Stimulated activated CD4-positive, alpha-beta T cell treated with anti-CD3 and anti-CD28 coated beads, TNF-alpha, amount 100 ng/mL, for 1 hour (primary cell): Measurements from ENCODE around the gene SPINK9.

Source experiments
- DNase-seq, 3 donors: peaks; one replicate each; pipeline ENCODE4 v3.0.0-alpha.2; 2020; ENCODE audit warnings: low read depth in 3 of 3, low spot score in 1 of 3

SPINK9 gene

DNA sequence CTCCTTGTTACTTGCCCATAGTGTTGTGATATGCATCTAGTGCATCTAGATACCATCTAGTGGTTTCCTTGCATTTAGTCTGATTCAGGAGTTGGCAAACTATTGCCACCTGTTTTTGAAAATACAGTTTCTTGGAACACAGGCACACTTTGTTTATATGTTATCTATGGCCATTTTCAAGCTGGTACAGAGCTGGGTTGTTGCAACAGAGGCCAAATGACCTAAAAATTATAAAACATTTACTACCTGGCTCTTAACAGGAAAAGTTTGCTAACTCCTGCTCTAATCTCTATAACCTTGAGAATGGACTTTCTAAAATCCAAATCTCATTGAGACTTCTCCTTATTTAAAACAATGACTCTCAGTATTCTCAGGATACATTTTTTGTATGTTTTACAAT is 29.0 kb downstream of the SPINK9 start:
- no peak for DNase-seq

DNA sequence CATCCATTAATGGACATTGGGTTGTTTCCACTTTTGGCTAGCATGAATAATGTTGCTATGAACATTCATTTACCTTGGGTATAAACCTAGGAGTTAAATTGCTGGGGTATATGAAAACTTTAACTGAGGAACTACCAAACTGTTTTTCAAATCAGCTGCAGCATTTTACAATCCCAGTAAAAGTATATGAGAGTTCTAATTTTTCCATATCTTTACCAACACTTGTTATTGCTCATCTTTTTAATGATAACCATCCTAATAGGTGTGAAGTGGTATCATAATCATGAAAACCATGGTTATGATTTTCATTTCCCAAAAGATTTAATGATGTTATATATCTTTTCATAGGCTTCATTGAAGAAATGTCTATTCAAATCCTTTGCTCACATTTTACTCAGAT is 32.9 kb downstream of the SPINK9 start:
- no peak for DNase-seq

DNA sequence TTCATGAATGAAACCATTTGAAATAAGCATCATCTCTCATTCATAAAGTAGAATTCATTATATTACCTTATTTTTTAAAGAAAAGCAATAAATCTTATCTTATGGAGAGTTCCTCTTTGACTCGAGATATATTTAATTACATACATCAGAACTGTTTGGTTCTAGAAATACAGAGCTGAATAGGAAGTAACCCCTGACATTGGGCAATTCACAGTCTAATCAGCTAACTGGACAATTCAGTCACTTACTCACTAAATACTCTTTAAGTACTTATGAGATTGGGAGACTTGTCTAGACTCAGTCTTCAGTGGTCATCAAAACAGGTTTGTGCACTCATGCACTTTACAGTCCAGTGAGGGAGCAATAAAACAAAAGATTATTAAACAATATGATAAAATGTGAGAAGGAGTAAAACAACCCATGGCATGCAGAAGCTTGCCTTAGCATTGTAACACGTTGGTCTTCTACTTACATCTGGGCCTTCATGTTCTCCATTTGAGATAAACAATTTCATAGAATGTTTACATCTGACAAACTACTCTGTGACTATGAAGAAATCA is 36.9 kb downstream of the SPINK9 start:
- DNase-seq = no peak

DNA sequence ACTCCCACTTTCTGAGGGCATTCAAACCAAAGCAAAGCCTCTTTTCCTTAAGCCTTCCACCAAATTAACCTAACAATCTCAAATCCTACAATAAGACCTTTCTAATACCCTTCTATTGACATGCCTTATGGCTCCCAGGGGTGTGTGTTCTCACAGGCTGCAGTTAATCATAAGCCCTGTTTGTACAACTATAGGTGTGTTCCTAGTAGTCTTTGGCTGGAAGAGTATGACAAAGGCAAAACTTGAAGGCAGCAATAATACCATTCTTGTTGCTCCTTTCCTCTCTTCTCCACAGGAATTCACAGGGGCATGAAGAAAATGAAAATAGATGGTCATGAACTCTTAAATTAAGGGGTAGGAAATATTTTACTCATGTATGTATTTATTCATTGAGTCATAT is 37.5 kb downstream of the SPINK9 start:
- no peak for DNase-seq

DNA sequence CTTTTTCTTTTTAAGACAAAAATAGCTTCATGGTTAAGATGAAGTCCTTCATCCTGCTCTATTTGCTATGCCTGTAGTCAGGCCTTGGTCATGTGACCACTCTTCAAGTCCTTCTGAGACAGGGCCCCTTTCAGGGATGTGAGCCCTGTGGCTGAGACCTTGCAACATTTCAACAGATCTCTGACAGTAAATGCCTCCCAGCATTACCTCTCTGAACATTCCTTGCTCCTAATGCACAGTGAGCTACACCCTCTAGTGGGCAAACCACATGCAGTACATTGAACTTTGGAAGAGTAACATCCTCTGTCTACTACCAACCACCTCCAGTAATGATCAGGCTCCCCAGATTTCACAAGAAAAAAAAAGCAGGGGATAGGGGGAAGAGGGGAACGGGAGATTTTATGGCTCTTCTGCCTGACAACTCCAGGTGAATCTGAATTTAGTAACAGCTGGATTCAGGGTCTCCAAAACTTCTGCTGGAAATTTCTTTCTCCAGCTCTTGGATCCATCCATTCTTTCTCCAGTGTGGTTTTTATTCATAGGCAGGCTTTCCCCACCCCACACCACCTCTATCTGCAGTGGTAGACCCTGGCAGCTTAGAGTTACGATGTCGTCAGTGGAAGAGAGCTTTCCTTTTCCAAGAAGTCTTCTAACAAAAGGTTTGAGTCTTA is 39.5 kb downstream of the SPINK9 start:
- no peak for DNase-seq

GRCh38 chr5:148376198-148376597 is 40.8 kb downstream of the SPINK9 start:
- DNase-seq = no peak

DNA sequence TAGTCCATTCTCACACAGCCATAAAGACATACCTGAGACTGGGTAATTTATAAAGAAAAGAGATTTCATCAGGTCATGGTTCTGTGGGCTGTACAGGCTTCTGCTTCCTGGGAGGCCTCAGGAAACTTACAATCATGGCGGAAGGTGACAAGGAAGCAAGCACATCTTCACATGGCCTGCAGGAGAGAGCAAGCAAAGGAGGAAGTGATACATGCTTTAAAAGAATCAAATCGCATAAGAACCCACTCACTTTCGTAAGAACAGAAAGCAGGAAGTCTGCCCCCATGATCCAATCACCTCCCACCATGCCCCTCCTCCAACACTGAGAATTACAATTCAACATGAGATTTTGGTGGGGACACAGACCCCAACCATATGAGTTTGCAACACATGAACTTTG is 43.3 kb downstream of the SPINK9 start:
- no peak for DNase-seq

DNA sequence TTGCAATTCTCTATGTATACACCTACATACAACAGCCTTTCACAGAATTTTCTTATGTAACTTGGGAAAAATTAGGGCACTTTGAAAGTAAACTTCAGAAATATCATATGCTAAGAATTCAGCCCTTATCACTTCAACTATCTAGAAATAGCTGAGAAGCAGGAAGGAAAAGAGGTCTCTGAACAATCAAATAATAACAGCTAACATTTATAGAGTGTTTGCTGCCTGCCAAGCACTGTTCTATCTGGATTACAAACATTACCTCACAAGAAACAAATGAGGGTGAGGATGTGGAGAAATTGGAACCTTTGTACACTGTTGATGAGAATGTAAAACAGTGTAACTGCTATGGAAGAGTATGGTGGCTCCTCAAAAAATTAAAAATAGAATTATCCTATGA is 44.0 kb downstream of the SPINK9 start:
- no peak for DNase-seq

GRCh38 chr5:148381906-148382305 is 46.5 kb downstream of the SPINK9 start:
- no peak for DNase-seq

- DNase-seq = no peak
Measured at GRCh38 chr5:148382961-148383360, 47.6 kb downstream of the SPINK9 start.

DNA sequence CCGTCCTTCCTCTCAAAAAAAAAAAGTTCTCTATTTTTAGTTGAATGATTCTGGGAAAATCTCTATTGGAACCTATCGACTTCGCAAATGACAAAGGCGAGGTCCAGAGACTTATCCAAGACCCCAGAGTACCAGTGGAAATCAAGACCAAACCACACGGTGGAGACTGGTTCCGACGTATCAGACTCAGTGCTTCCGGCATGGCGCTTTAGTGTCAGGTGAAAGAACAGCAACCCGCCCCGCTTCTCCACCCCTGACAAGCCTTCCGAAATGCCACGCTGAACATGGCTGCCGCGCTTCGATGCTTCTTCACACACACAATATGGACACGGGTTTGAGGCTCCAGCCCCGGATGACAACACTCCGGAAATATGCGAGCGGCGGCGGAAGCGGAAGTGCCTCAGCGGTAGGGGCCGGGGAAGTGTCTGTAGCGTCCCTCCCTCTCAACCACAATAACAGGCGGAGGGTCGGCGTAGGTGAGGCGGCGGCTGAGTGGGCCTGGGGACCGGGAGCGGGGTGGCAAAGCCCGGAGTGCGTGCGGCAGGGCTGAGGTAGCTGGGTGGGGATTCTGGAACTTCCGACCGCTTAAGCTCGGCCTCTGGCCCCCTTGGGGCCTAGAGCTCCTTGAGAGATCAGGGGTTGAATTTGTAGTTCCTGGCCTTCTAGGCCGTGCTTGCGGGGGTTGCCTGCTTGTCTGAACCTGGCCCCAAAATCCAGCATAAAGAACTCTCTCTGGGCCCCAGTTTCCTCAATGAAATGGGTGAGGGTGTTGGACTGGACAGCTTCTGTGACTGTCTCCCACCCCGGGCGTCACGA is 48.4 kb downstream of the SPINK9 start, which contains the start of gene FBXO38:
Gene FBXO38 (plus strand): TSS at position 395 of the 816 bp plus-strand sequence. CDS start 10,819 bp downstream, outside the sequence.
- DNase-seq = peak; percentile 88 to 93 (median 92)

DNA sequence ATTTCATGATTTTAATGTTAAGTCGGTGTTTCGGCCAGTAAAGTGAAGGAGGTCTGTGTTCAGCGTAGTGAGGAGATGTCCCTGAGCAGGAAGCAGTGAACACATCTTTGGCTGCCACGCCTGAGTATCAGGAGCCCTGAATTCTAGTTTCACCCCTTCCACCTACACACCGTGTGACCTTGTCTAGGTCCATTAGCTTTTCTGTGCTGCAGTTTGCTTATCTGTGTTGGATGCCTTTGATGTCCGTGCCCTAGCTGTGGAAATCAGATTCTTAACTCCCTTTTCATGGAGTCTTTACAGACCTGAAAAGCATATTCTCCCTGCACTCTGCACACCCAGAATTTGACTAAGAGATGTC is 49.0 kb downstream of the SPINK9 start:
- no peak for DNase-seq

GRCh38 chr5:148385094-148385493 is 49.7 kb downstream of the SPINK9 start:
- no peak for DNase-seq

- DNase-seq = no peak
Measured at GRCh38 chr5:148386041-148386440, 50.7 kb downstream of the SPINK9 start.

DNA sequence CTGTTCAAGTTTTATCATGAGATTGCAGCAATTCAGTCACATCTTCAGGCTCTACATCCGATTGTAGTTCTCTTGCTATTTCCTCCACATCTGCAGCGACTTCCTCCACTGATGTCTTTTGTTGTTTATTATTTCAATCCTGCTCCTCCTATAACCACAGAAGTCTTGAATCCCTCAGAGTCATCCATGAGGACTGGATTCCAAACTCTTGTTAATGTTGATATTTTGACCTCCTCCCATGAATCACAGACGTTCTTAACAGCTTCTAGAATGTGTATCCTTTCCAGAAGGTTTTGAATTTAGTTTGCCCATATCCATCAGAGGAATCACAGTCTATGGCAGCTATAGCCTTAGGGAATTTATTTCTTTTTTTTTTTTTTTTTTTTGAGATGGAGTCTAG is 52.0 kb downstream of the SPINK9 start:
- no peak for DNase-seq

DNA sequence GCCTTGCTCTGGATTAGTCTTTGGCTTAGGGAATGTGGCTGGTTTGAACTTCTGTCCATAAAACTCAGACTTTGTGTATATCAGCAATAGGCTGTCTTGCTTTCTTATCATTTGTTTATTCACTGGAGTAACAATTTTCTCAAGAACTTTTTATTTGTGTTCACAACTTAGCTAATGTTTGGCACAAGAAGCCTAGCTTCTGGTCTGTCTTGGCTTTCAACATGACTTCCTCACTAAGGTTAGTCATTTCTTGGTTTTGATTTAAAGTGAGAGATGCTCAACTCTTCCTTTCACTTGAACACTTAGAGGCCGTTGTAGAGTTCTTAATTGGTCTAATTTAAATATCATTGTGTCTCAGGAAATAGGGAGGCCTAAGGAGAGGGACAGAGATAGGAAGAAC is 53.3 kb downstream of the SPINK9 start:
- no peak for DNase-seq
